Measurements from ENCODE around the gene DVL3.

GRCh38 chr3:184157206-184157605 lies 2.0 kb downstream of the DVL3 start:
- TF ChIP-seq POLR2A (IDR thresholded peaks at IDR 0.05) (no peak), CTCF (IDR thresholded peaks at IDR 0.05) (no peak)
